GM23248 (cell line): ENCODE measurements around the gene SH3PXD2A.

Experiments
- EZH2 ChIP-seq: fragments of 200-600 bp; sonication (generic); IDR thresholded peaks from 2 replicates; pipeline ENCODE4 v1.6.1; 2018; ENCODE audit warnings: antibody characterized with exemption, mild to moderate bottlenecking; ENCODE audit not compliant: insufficient read depth, poor library complexity, severe bottlenecking
- EZH2phosphoT487 ChIP-seq: fragments of 200-600 bp; sonication (generic); IDR thresholded peaks from 2 replicates; pipeline ENCODE4 v1.6.1; 2018; ENCODE audit warnings: antibody characterized with exemption, moderate library complexity, mild to moderate bottlenecking, low read depth; ENCODE audit not compliant: insufficient read depth

DNA sequence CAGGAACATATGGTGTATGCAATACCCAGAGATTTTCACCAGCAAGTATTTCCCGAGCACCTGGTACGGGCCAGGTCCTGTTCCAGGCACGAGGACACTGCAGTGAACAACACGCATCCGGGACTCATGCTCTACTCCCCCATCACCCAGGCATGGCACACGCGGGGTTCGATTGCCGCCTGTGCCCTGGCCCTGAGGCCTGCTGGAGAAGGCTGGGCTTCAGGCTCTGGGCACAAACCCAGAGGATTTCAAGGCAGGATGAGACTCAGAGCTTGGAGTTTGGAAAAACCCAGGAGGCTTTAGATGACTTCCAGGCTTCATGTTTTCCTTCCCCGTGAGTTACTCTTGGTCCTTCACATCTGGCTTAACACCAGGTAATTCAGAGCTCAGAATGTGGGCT, 218.4 kb downstream of the SH3PXD2A start:
- TF ChIP-seq EZH2 (no peak), EZH2phosphoT487 (no peak)
